Loucy (cell line): Measurements from ENCODE around the gene IRF2.

Experiments
- H2AFZ ChIP-seq: fragments of 200-600 bp; sonication (generic); 2 replicates; pipeline ENCODE4 v1.6.0; 2016; ENCODE audit warnings: antibody characterized with exemption, mild to moderate bottlenecking, low read length, moderate library complexity
- H3F3A ChIP-seq: fragments of 200-600 bp; 2 replicates; pipeline ENCODE4 v1.6.0; 2016; ENCODE audit warnings: antibody characterized with exemption, low read depth, mild to moderate bottlenecking
- H3K27me3 ChIP-seq: fragments of 200-600 bp; sonication (generic); 2 replicates; pipeline ENCODE4 v1.6.1; 2014; ENCODE audit warnings: low read length, mild to moderate bottlenecking; ENCODE audit not compliant: insufficient read depth, poor library complexity, severe bottlenecking
- H3K36me3 ChIP-seq: fragments of 200-600 bp; sonication (generic); 2 replicates; pipeline ENCODE4 v1.6.1; 2016; ENCODE audit warnings: low read length; ENCODE audit not compliant: insufficient read depth
- H3K4me1 ChIP-seq: fragments of 200-600 bp; sonication (generic); 2 replicates; pipeline ENCODE4 v1.5.1; 2014; ENCODE audit warnings: low read length, mild to moderate bottlenecking; ENCODE audit not compliant: insufficient read depth, poor library complexity, severe bottlenecking
- H3K4me2 ChIP-seq: fragments of 200-600 bp; sonication (generic); 2 replicates; pipeline ENCODE4 v1.6.0; 2014; ENCODE audit warnings: antibody characterized with exemption, low read length, low read depth, mild to moderate bottlenecking; ENCODE audit not compliant: poor library complexity, severe bottlenecking
- H3K4me3 ChIP-seq: fragments of 200-600 bp; sonication (generic); 2 replicates; pipeline ENCODE4 v1.5.1; 2014; ENCODE audit warnings: low read length, mild to moderate bottlenecking, mixed read lengths; ENCODE audit not compliant: poor library complexity, severe bottlenecking
- H3K79me2 ChIP-seq: fragments of 200-600 bp; sonication (generic); 2 replicates; pipeline ENCODE4 v1.6.1; 2014; ENCODE audit warnings: low read length; ENCODE audit not compliant: insufficient read depth
- H3K9ac ChIP-seq: fragments of 200-600 bp; sonication (generic); 2 replicates; pipeline ENCODE4 v1.6.0; 2014; ENCODE audit warnings: mild to moderate bottlenecking, low read depth, low read length, moderate library complexity; ENCODE audit not compliant: poor library complexity, severe bottlenecking
- H3K9me2 ChIP-seq: fragments of 200-600 bp; sonication (generic); replicated peaks from 2 replicates; pipeline ENCODE4 v1.6.1; 2016; ENCODE audit warnings: low read depth, low read length, mixed read lengths
- H3K9me3 ChIP-seq: fragments of 200-600 bp; sonication (generic); 2 replicates; pipeline ENCODE4 v1.6.1; 2014; ENCODE audit warnings: mild to moderate bottlenecking, antibody characterized with exemption, low read length, low read depth; ENCODE audit not compliant: insufficient read depth
- H4K20me1 ChIP-seq: fragments of 200-600 bp; sonication (generic); 2 replicates; pipeline ENCODE4 v1.6.0; 2014; ENCODE audit warnings: antibody characterized with exemption, low read length, mild to moderate bottlenecking; ENCODE audit not compliant: insufficient read depth, poor library complexity, severe bottlenecking
- CTCF ChIP-seq: fragments of 200-600 bp; sonication (generic); conservative IDR thresholded peaks from 2 replicates; pipeline ENCODE4 v1.5.1; 2014; ENCODE audit warnings: mild to moderate bottlenecking, antibody characterized with exemption, low read length
- EZH2phosphoT487 ChIP-seq: fragments of 200-600 bp; IDR thresholded peaks from 2 replicates; pipeline ENCODE4 v1.6.1; 2018; ENCODE audit warnings: antibody characterized with exemption, mild to moderate bottlenecking, moderate library complexity, borderline replicate concordance

IRF2 gene

GRCh38 chr4:184427687-184428086 lies 46.7 kb downstream of the IRF2 start:
- no peak for TF ChIP-seq CTCF
- TF ChIP-seq EZH2phosphoT487: no peak
- H3K9ac ChIP-seq: no peak overlapping the region
- H4K20me1 ChIP-seq: no peaks in the 10 kb centered on the region

GRCh38 chr4:184427093-184427492 lies 47.3 kb downstream of the IRF2 start:
- H3K79me2 ChIP-seq: peaks cover 39% of the 10 kb centered on the region
- no peaks in the 10 kb centered on the region for H3K9me2 ChIP-seq
- H3K4me1 ChIP-seq: no peaks in the 10 kb centered on the region
- no peak overlapping the region for H3K4me2 ChIP-seq
- no peaks in the 10 kb centered on the region for H3K27me3 ChIP-seq
- no peak overlapping the region for H2AFZ ChIP-seq
- peaks cover 62% of the 10 kb centered on the region for H3K36me3 ChIP-seq
- H3K4me3 ChIP-seq: no peak overlapping the region
- peaks cover 5% of the 10 kb centered on the region; the same call in 1 of the 2 replicates for H3K9me3 ChIP-seq
- H4K20me1 ChIP-seq: no peaks in the 10 kb centered on the region
- H3F3A ChIP-seq: no peaks in the 10 kb centered on the region
- TF ChIP-seq EZH2phosphoT487 (no peak), CTCF (no peak)
- no peak overlapping the region for H3K9ac ChIP-seq

More at GRCh38 chr4:184427687-184428086, 46.7 kb downstream of the IRF2 start:
- Histone ChIP-seq H2AFZ (no peak overlapping the region), H3K9me2 (no peaks in the 10 kb centered on the region), H3K4me1 (no peaks in the 10 kb centered on the region), H3K27me3 (no peaks in the 10 kb centered on the region), H3K4me2 (no peak overlapping the region), H3K9me3 (no peaks in the 10 kb centered on the region), H3K79me2 (peaks cover 33% of the 10 kb centered on the region; the same call in 1 of the 2 replicates), H3K4me3 (no peak overlapping the region), H3K36me3 (peaks cover 57% of the 10 kb centered on the region), H3F3A (no peaks in the 10 kb centered on the region)

GRCh38 chr4:184424993-184425758 lies 49.2 kb downstream of the IRF2 start:
- no peak overlapping the region for H3K4me2 ChIP-seq
- H2AFZ ChIP-seq: no peak overlapping the region
- no peak overlapping the region for H3K9ac ChIP-seq
- peaks cover 6% of the 10 kb centered on the region; the same call in 1 of the 2 replicates for H3K9me3 ChIP-seq
- peaks cover 35% of the 10 kb centered on the region for H3K79me2 ChIP-seq
- peaks cover 4% of the 10 kb centered on the region for H3K4me1 ChIP-seq
- H3F3A ChIP-seq: no peaks in the 10 kb centered on the region
- no peaks in the 10 kb centered on the region for H4K20me1 ChIP-seq
- no peaks in the 10 kb centered on the region for H3K9me2 ChIP-seq
- no peak for TF ChIP-seq EZH2phosphoT487
- TF ChIP-seq CTCF: no peak
- H3K4me3 ChIP-seq: no peak overlapping the region
- H3K27me3 ChIP-seq: no peaks in the 10 kb centered on the region
- H3K36me3 ChIP-seq: peaks cover 65% of the 10 kb centered on the region
